NCI-H187 treated with DMSO at 0.1 percent for 48 hours (cell line): ENCODE measurements around the gene BRINP3.
"Not testable (repeated sequence)": the region's sequence is repeated elsewhere in the genome, so short reads cannot be mapped to it uniquely, and the experiment has no call there.

Source experiments
- DNase-seq: peaks from one replicate; lab custom pipeline; 2025; lab: John Stamatoyannopoulos, UW

BRINP3 gene

DNA sequence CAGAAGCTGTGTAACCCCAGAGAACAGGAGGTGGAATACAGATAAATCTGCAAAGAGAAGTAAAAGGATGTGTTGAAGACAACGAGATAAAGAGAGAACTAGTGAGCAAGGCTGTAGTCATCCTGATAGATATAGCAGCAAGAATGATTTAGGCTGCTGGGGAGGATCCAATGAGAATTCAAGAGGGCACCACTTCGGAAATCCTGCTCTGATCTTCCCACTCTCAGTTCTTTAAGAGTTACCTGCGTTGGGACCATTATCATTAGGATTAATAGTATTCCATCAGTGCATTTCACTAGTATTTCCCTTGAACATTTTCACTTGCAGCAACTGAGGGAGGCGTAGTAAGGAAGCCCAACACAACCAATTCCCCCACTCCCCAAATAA is at the start of gene BRINP3:
BRINP3 (minus strand) TSS at position 103 of the 387 bp plus-strand sequence.
- no peak for DNase-seq

DNA sequence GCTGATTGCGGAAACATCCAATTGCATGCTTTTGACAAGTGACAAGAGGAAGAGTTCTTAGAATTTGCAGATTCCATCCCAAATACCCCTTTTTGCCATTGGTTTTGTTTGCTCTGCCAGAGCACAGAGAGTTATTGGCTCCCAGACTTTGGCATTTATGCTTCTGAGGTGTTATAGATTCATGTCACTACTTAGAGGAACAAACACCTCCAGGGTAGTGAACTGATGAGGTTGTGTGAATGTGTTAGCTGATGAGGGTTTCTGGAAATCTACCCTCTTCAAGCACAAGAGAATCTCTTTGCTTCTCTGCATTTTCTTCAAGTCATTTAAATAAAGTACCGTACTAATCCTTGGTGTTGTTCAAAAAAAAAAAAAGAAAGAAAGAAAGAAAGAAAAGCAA is 33.9 kb upstream of the BRINP3 start:
- DNase-seq, result no peak

DNA sequence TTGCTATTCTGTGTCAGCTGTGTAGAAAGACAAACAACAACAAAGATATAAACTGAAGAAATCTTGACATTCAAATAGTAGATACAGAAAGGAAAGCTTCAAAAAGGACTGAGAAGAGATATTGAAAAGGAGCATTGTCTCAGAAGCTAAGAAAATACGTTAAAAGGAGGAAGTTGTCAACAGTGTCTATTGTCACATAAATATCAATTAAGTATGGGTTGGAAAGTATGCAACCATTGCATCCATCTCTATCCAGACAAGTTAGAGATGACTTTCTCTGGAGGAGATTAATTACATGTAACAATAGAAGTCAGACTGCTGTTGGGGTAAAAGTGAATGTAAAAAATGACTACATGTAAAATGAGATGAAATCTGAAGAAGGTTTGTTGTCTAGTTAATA is 29.7 kb upstream of the BRINP3 start:
- DNase-seq, result no peak

DNA sequence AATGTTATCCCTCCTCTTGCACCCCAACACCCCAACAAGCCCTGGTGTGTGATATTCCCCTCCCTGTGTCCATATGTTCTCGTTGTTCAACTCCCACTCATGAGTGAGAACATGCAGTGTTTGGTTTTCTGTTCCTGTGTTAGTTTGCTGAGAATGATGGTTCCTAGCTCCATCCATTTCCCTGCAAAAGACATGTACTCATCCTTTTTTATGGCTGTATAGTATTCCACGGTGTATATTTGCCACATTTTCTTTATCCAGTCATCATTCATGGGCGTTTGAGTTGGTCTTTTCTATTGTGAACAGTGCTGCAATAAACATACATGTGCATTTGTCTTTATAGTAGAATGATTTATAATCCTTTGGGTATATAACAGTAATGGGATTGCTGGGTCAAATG is 26.9 kb upstream of the BRINP3 start:
- not testable (repeated sequence) for DNase-seq

DNA sequence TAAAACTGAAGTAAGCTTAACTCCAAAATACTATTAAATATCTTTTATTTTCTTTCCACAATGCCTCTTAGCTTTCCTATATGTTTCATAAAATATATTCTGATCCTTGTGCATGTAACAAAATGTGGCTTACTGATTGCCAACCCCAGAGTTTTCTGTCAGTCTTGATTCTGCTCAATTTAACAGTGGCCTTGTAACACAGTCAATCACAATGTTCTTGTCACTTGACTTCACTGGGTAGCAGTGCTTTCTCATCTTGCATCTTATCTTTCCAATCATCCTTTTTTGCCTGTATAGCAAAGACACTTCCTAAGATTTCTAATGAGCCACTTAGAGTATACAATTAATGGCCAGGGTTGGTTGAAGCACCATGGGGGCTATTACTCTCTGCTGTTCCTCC is 19.9 kb upstream of the BRINP3 start:
- DNase-seq, result no peak

DNA sequence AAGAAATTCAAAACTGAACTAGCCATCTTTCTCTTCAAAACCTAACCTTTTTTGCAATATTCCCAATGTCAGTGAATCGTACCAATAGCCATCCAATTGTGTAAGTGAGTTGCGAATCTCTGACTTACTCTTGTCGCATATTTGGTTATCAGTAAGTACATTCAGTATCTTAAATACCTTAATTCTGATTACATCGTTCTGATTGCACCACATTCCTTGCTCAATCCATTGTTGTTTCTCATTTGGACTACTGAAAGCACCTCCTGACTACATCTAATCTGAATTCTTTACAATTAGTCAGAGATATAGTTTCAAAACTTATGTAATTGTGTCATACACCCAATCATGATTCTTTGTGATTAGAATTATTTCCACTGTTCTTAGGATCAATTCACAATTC is 16.8 kb upstream of the BRINP3 start:
- no peak for DNase-seq

DNA sequence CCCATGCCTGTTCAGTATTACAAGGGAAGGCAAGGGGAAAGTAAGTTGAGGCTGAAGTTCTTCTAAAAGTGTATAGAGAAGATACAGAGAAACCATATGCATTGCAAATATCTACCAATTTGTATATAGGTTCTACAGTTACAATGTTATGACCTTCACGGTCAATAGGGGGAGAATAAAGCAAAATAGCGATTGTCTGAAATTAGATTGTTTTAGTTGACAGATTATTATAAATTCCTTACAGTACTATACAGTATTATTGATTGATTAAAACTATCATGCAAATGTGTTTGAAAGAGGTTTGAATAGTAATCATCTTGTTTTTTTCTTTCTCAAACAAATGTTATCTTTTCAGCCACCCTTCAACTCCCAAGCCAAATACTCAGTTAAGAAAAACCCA is 13.7 kb upstream of the BRINP3 start:
- DNase-seq, result no peak

DNA sequence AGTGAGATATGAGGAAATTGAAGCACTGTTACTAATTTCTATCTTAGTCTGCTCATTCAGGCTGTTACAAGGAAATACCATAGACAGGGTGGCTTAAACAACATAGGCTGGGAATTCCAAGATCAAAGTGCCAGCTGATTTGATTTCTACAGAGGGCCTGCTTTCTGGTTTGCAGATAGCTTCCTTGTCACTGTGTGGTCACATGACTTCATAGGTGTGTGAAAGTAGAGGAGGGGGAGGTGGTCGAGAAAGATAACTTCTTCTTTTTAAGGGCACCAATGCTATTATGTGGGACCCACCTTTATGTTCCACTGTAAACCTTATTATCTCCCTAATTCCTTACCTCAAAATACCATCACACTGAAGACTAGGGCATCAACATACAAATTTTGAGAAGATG is 6.4 kb upstream of the BRINP3 start:
- DNase-seq, result no peak

DNA sequence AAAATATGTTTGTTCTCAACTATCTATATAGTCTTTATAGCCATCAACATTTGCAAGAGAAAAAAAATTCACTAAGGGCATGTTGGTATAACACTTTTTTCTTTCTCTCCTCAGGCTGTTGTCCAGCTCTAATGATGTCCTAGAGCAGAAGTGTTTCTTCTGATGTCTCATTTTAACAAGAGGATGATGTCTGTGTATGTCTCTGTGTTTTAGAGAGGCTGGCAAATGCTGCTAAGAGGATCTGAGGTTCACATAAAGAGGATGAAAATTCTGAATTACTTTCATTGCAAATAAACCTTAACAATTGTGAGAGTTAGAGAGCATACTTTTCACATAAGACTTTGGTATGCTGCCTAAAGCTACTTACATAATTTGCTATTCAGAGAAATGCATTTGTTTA is 2.6 kb upstream of the BRINP3 start:
- no peak for DNase-seq

DNA sequence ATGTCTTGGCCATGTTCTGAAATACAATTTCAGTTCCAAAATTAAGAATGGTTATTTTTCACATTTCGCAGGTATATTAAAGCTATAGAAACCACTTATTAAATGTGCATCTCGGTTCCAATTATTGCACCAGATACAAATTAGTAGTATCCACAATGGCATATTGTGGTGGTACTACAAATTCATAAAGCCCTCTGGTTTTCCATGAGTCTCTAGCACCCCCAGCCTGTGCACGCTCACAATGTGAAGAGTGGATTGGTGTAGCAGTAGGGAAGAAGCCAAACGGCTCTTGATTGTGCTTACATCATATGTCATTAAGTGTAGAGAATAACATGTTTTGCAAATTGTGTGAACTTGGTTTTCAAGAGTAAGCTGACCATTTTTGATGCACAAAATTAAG is 1.9 kb upstream of the BRINP3 start:
- no peak for DNase-seq

DNA sequence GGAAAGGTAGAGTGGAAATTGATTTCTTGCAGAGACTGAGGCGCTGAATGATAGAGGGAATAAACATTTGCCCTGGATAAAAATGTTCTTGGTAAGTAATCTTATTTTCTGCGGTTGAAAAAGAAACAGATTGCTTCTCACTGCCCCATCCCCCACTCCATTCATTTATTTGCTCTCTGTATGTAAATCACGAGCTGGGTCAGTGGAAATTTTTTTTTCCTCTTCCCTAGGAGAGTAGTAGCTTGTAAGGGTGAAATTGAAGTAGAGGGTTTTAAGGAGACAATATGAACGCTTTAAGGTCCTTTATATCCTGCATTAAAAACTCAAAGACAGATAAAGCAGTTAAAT is 1.4 kb upstream of the BRINP3 start:
- no peak for DNase-seq

DNA sequence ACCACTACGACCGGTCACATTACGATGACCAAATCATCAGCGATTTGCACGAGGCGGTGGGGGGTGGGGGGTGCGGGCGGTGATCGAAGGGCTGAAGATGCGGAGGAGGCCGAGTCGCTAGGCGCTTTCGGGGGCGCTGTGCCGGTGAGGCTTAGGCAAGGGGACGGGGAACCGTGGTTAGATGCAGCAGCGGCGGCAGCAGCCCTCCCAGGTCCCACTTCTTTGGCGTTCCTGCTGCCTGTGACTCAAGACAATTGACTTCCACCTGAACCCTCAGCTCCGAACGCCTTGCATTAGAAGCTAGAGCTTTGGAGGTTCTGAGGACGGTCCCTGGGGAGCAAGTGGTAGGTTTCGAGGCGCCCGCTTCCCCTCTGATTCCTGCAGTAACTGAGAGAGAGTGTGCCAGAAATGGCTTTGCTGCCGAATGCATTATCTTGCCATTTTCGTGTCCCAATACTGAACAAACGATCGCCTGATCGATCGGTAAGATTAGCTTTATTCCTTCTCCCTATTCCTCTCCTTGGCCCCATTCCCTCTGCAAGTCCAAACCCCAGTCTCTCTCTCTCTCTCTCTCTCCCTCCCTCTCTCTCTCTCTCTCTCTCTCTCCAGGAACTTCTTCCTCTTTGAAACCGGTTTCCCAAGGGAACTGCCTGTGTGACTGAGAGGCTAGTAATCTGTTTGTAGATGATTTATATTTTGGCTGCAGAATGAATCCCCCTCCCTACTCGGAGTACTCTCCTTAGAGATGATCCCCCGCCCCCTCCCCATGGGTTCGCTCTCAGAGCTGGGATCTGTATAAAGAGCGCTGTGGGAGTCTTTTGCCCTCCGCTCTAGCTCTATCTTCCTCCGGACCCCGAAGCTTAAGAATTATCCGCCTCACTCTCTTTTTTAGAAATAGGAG is 735 bp upstream of the BRINP3 start:
- no peak for DNase-seq

DNA sequence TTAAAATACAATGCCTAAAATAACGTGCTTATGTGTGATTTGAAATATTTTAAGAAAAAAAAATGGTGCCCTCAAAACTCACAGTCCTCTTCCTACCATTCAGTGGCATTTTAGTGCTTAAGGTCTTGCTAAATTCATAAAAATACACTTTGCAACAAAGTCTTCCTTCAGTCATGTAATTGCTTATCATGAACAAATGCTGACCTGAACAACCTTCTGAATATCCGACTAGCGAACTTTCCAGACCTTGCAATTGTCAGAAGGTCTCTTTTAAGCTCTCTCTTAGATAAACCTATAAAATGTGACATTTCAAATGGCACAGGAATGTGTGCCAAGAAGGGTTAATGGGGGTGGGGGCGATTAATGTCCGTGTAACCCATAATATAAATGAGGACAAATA is 858 bp downstream of the BRINP3 start:
- DNase-seq, result no peak

DNA sequence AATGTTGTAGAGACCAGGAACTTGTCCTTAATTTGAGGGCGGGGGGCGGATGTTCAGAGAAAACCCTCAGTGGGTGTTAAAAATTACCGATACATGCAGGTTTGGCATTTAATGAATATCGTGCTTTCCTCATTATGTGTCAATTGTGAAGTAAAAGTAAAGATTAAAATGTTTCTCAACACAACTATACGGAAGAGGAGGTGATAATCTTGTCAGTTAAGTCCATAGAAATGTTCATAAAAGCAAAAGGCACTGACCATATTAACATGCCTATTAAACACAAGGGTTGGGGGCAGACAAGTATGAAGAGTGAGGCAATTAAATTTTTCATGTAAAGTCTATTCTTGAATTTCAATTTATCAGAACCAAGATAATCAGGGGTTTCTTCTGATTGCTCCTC is 1.3 kb downstream of the BRINP3 start:
- DNase-seq, result no peak

DNA sequence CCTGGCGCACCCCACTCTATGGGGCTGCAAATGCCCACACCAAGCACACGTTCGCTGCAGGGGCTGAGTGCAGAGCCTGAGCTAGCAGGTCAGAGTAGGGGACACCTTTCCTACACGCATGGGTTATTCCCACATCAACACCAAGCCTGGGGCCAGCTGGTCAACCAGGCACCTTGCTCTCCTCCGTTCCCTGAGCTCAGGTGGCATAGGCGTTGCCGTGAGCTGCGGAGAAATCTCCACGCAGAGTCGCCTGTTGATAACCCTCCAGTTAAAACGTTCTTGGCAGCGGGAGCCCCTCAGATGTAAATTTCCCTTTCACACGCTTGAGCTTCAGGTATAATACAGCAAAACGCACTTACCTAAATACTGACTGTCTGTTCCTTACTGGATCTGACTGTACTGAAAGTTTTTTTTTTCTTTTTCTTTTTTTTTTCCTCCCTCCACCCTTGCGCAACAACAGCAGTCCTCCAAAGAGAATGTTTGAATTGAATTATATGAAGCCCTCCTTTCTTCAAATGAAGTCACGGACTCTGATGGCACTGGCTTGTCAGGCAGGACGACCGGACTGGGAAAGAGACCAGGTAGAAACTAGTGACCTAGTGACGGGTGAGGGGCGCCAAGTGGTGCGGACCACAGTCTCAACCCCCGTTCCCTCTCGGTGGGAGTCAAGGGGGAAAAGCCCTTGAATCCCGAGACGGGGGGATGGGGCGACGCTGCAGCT is 2.1 kb downstream of the BRINP3 start:
- DNase-seq, result no peak

DNA sequence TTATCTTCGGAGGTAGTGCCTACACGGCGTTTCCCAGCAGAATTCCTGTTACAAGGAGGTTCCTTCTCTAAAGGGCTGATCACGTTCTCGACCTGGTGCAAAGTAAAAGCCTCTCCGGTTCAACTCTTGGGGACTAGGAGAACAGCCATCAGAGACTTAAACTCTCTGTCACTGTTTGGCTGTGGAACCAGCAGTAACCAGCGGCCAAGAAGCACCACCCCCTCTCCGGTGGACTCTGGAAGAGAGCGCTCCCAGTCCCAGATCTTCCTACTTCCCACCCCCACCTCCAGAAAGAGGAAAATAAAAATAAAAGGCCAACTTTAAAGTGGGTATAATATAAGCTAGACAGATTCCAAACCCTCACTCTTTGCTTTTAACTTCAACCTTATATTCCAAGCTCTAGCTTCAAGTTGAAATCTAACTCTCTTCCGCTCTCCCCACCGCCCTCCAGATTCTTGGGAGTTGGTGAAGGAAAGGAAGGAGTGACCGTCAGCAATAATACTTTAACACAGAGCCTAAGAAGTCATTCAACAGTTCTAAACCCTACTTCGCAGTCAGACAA is 2.9 kb downstream of the BRINP3 start:
- DNase-seq, result no peak

DNA sequence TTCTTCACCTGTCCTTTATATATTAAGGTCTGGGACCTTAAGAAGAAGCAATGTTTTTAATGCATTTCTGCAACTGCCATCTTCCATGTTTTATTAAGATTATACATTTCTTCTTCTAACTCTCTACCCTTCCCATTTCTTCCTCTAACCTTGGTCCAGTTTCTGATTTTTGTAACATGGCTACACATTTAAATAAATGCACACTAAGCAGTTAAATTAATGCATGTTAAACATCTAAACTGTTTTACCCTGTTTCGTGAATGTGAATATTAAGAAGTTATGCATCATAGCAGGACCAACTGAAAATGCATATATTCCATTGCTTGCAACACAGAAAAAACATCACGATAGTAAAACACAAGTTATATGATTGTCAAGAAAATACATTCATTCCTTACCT is 3.7 kb downstream of the BRINP3 start:
- no peak for DNase-seq

DNA sequence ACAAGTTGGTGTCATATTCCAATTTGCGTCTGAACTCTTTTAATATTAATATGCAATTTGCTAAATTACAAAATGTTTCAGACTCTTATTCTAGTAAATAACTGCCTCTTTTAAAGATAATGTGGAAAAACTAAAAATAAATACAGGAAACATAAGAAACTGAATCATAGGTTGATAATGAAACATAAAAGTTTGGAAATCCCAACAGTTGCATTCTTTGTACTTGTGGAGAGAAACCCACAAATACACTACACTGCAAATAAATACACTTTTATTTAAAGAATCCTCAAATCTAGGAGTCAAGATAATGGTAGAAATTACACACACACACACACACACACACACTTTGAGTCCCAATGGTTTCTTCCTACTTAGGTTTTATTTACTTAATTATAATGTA is 5.2 kb downstream of the BRINP3 start:
- no peak for DNase-seq

DNA sequence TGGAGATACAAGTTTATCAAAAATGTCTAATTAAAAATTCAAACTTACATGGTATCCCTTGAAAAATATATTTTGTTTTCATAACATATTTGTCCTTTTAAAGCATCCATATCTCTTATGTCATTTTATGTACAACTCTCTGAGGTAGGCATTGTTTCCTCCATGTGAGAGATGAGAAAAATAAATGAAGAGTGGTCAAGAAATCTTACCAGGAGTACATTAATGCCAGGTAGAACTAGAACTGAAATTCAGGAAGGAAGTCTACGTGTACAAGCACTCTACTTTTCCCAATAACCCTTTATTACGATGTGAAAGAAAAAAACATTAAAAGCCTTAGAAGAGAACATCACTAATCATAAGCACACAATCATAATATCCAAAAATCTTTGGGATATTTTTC is 5.6 kb downstream of the BRINP3 start:
- DNase-seq, result no peak

DNA sequence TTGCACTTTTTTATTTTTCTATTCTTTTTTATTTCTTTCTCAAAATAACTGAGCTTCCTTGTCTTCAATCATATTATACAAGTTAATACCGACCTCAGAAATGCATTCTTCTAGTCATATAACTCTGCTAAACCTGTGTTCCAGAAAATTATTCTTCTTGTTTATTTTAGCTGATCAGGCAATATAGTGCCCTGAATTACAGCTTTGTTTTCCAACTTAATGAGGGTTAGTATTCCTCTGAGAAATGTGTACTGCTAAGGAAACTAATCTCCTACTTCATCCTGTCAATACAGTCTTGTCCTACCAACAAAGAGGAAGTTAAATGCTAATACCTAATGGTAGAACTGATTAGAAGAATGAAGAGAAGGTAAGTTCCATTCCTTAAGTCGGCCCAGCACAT is 13.0 kb downstream of the BRINP3 start:
- DNase-seq, result no peak

DNA sequence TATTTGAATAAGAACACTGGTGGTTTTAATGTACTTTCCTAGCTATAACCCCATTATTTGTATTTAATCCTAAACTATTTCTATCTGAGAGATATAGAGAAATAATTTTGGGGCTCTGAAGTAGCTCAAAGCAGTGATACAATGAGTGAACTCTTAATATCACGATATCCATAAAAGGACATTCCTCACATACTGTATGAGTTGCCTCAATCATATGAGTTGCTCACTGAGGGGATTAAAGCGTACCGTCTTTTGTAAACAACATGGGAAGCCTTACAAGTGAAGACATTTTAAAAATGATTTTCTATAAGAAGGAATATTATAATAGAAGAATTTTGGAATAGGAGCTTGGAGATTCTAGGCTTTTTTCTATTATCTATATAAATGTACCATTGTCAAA is 21.5 kb downstream of the BRINP3 start:
- DNase-seq, result no peak

DNA sequence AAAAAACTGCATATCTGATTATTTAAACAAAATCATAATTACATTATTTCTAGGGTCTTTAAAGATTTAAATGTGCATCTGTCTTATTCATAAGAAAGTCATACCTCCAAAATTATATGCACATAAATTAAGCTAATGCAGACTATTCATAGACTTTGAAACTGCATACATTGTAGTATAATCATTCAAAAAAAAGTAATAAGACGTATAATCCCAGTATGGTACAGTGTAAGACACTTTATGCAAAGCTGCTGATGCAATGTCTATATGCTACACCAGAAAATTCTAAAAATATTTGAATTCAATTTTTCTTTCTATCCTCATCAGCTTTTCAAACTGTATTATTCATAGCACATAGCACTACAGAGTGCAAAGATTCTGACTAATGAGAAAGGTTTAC is 22.0 kb downstream of the BRINP3 start:
- no peak for DNase-seq

DNA sequence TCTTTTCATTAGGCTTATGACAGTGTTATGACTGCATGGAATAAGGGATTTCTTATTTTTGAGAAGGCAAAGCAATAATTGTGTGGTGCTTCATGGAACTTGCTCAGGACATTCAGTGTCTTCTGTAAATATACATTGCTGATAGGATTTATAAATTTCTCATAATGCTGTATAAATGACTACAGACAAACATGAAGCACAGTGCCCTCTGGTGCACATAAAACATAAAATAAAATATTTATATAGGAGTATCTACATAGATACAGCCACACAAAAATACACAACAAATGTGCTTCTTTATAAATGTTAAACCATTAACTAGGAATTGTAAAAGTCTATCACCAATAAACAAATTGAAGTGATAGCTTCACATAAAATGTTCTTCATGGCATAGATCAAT is 24.1 kb downstream of the BRINP3 start:
- DNase-seq, result no peak
